HG03460 (cell line): ENCODE data around the gene PRSS21.

Source experiments
- ATAC-seq: cut with Tn5 transposase; IDR thresholded peaks from one replicate; pipeline ENCODE4 v1.9.1; 2021; ENCODE audit not compliant: unreplicated experiment

Gene PRSS21

DNA sequence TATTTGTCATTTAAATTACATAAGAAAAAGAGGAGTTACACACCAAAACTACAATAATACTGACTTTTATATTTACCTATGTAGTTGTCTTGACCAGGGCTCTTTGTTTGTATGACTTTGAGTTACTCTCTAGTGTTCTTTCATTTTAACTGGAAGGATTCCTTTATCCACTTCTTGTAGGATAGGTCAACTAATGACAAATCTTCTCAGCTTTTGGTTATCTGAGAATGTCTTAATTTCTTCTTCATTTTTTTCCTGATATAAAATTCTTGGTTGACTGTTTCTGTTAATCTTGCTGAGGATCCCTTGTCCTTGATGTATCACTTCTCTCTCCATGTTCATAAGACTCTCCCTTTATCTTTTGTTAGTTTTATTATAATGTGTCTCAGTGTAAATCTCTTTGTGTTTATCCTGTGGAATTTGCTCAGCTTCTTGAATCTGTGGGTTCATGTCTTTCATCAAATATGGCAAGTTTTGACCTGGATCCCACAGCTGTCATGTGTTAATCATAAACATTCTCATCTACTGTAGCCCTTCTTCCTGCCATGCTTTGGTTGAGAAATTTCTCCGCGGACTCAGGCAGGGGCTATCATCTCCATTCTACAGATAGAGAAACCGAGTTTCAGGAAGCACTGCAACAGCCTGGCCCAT lies 13.4 kb upstream of the PRSS21 start:
- ATAC-seq, result no peak

DNA sequence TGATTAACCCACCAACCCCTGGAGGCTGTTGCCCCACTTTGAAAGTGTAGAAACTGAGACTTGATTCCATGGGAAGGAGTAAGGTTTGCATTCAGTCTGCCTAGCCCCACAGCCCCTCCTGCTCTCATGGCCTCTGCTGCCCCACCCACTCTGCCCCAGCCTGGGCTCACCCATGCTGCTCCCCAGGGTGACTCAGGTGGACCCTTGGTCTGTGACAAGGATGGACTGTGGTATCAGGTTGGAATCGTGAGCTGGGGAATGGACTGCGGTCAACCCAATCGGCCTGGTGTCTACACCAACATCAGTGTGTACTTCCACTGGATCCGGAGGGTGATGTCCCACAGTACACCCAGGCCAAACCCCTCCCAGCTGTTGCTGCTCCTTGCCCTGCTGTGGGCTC lies 12.3 kb upstream of the PRSS21 start:
- ATAC-seq, result no peak

DNA sequence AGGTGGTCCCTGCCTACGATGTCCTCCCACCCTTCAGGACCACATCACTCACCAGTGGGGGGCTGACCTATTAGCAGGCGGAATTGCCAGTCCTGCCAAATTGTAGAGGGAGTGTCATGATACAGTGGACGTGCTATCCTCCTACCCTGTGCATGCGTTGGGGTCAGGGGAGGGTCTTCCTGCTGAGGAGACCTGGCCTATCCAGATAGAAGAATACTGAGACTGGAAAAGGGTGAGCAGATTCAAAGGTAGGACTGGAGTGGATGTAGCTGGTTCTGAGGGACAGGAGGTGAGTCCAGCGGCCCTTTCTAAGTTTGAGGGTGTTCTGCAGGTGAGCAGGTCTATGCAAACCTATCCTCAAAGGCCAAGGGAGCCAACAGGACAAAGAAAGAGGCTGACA lies 10.8 kb upstream of the PRSS21 start:
- ATAC-seq, result no peak

DNA sequence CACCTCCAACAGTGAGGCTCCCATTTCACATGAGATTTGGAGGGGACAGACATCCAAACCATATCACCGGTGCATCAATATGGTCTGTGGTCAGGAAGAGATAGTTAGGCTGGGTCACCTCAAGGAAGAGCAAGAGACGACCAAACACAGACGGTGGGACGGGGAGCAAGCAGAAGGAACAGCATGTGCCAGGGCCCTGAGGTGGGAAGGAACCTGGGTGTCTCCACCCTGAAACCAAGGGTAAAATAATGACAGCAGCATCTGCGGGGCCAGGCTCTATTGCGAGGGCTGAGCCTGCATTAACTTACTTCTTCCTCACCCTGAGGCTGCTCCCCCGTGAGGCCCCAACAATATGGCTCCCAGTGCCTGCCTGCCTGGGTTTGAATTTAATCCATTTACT lies 8.9 kb upstream of the PRSS21 start:
- no peak for ATAC-seq

DNA sequence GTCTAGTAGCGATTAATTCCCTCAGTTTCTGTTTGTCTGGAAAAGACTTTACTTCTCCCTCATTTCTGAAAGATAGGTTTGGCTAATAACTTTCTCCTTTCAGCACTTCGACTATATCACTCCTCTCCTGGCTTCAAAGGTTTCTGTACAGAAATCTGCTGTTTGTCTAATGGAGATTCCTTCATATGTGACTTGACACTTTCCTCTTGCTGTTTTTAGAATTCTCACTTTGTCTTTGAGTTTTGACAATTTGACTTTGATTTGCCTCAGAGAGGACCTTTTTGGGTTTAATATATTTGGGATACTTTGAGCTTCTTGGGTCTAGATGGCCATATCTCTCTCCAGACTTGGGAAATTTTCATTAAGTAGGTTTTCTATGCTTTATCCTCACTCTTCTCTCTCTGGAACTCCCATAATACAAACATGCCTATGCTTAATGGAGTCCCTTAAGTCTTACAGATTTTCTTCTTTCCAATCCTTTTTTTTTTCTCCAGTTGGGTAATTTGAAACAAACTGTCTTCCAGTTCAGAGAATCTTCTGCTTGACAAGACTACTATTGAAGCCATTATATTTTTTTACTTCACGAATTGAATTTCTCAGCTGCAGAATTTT lies 7.8 kb upstream of the PRSS21 start:
- ATAC-seq, result no peak

DNA sequence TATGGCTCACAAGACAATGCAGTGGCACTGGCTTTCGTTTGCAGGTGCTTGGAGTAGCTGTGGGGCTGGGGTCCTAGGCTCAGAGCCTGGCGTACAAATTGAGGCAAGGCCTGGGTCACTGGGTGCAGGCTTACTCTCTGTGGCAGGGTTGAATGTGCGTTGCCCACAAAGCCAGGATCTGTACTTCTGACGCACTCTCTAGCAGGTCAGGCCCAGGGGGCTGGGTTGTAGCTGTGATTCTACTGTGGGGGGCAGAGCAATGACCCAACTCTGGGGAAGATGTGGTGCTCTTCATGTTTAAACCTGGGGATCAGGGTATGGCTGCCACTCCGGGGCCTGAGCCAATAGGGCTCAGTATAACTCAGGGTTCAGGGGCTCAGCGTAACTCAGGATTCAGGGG lies 6.4 kb upstream of the PRSS21 start:
- no peak for ATAC-seq

DNA sequence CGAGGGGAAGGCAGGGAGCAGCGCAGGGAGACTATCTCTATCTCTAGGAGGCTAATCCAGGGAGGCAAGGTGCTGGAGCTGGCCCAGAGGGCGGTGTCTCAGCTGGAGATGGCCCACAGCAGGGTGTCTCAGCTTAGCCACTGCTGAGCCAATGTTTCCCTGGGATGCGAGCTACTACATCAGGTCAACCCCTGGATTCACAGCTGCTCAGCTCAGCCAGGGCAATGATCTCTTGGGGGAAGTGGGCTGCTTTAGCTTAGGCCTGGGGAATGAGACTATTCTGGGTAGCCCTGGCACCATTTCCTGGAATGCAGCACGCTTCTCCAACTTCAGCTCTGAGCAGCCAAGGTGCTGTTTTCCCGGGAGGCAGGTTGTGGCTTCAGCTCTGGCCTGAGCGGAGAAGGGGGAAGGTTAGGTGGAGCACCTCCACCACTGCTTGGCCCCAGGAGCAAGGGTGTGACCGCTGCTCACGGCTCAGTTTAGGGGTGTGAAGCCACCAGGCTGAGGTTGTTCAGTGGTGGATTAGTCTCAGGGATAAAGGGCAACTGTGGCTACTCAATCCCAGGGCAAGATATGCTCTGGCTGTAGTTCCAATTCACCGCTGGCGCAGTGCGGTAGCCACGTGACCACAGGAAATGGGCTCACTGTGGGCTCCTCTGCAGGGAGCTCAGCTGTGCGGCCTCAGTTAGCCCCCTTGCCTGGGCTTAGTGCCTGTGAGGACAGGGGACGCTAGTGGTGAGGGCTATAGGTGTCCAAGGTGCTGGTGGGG lies 5.2 kb upstream of the PRSS21 start:
- ATAC-seq, result no peak

DNA sequence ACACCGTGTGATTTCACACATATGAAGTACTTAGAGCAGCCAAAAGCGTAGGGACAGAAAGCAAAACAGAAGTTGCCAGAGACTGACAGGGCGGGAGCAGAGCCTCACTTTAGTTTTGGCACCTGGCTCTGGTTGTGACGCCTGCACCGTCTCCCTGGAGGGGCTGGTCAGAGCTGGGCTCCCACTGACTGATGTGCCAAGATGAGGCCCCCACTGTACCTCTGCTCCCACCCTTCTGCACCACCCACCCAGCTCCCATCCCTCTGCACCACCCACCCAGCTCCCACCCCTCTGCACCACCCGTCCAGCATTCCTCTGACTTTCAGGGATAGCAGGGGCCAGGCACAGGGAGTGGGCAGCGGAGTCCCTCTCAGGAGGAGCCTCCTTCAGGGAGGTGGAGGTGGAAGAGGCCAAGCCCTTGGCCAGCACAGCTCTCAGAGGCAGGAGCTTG lies 3.2 kb upstream of the PRSS21 start:
- ATAC-seq, result no peak

DNA sequence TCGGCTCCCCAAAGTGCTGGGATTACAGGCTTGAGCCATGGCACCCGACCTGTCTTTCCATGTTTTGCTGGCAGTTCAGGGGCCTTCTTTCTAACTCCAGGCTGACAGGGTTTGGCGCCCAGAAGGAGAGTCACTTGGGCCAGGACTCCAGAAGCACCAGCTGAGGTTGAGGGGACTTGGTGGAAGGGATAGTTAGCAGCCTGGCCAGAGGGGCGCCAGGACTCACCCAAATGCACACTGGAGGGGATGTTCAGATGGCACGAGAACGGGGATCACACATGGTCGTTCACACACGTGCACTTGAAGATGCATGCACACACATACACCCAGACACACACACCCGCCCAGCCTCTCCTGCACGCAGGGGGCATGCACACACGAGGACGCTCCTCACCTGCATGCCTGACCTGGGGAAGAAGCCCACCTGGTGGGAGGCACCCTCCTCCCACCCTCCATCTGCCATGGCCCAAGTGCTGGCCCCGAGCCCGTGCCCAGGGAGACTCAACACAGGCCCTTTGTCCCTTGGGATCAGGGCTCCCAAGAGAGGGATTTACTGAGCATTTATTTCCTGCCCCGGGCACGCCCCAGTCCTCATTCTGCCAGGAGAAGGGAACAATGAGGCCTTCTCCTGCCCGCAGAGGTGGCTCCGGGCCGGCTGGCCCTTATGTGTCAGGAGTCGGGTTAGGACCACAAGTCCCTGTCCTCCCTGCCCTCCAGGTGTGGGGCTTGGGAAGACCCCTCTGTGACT lies 2.3 kb upstream of the PRSS21 start:
- ATAC-seq, result no peak

DNA sequence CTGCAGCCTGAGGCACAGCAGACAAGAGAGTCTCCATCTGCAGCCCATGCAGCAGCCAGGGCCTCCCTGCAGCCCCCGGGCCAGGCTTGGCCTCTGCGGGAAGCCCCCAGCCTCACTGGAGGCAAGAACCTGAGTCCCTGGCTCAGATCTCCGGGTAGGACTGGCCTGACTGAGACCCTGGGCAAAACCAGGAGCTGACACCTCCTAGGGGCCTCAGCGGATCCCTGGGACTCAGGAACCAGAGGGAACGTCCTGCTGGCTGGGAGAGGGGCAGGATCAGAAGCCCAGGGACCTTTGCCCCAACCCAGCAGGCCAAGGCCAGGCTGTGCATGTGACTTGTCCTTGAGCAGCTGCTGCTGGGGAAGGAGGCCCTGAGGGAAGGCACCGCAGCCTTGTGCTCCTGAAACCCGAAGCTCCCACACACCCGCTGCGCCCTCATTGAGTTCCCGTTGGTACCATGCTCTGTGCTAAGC lies 1.7 kb upstream of the PRSS21 start:
- no peak for ATAC-seq

DNA sequence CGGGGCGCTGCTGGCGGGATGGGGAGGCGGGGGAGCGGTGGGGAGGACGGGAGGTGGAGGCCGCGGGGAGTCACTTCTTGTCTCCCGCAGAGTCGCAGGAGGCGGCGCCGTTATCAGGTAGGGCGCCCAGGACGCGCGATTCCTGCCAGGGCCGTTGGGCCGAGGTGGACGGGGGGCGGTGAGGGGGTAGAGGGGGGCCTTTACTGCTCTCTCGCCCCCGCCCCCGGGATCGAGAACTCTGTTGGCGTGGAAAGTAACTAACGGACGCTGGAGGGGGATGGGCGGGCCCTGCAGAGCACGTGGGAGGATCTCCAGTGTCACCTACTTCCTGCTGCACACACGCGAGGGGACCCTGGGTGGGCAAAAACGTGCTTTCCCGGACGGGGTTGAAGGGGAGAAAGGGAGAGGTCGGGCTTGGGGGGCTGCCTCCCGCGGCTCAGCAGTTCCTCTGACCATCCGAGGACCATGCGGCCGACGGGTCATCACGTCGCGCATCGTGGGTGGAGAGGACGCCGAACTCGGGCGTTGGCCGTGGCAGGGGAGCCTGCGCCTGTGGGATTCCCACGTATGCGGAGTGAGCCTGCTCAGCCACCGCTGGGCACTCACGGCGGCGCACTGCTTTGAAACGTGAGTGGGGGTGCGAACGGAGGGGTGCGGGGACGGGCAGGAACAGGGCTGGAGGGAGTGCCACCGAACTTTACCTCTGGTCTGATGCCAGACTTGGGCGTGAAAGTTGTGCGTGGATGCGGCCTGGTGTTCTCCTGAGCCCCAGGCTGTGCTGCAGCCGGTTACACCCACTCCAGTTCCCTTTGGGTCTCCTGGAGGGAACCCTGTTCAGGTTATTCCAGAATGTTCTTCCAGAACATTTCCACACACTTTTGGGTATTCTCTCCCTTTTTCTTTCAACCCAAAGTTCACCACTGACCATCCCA lies 569 bp downstream of the PRSS21 start:
- no peak for ATAC-seq

DNA sequence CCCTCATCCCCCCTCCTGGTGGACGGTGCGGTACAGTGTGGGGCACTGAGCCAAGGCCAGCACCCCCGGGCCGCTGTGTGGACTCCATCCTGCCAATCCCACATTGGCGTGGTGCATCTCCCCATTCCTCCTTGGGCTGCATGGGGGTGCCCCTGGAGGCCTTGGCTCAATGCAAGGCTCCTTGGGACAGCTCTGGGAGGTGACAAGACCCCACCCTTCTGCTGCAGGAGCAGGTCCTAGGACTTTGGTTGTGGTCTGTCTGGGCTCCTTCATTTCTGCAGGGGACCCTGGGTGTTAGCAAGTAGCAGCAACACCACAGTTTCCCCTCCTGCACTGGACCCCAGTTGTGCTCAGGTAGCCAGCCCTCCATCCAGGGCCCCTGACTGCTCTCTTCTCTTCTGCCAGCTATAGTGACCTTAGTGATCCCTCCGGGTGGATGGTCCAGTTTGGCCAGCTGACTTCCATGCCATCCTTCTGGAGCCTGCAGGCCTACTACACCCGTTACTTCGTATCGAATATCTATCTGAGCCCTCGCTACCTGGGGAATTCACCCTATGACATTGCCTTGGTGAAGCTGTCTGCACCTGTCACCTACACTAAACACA lies 1.3 kb downstream of the PRSS21 start:
- ATAC-seq, result no peak

DNA sequence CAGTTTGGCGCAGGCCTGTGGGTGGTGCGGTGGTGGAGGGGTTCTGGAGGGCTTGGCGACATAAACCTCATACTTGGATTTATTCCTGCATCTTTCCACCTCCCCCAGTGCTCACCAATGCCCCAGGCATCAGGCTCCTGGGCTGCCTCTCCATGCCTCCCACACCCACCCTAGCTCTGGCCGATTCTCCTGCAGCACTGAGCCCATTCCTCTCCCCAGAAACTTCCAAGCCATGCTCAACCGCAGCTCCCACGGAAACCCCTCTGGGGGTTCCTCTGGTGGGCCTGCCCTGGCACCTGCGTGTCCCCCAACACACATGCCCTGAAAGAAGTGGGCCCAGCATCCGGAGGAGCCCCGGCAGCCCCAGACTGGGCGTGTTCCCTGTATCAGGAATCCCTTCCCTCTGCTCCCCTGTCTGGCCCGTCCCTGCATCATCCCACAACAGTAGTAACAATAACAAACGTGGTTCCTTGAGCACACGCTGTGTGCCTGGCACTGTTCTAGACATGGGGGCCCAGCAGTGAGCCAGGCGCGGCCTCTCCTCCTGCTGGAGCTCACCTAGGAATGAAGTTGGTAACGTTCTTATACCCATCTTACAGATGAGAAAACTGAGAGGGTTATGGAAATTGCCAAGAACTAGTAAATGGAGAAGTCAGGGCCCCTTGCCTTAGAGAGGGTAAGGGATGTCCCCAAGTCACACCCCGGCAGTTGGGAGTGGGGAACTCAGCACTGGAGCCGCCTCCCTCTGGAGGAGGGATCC lies 2.3 kb downstream of the PRSS21 start:
- ATAC-seq, result no peak

DNA sequence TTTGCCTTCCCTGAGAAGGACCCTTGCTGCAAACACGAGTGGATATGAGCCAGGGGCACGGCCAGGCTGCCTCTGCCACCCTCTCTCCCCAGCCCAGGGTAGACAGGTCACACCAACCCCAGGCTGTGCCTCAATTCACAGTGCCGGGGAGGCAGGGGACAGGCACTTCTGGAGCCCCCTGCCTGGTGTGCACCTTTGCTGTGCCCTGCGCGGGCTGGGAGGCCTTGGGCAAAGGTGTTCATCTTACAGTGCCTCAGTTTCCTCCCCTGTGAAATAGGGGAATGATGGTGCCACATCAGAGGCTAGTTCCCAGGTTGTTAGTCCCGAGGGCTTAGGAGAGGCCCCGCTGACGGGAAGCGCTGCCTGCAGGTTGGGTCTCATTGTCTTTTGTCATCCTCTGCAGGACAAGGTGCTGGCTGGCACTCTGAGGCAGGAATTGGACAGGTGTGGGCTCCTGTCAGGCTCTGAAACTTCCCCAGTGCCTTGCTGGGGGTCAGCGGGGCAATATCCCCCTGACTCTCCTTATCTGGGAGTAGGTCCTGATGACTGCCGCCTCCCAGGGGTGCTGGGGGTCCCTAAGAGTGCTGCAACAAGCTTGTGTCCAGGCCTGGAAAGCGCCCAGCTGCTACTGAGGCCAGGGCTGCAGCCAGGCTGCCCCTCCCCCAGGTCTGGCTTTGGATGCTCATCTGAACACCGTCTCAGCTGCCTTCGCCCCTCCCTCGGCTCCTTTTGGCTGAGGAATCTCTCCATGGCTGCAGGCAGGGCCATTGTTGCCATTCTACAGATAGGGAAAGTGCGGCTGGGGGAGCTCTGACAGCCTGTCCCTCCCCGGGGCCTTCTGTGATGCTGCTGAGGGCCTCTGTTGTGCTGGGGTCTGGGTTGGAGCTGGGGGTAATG lies 3.1 kb downstream of the PRSS21 start:
- no peak for ATAC-seq

DNA sequence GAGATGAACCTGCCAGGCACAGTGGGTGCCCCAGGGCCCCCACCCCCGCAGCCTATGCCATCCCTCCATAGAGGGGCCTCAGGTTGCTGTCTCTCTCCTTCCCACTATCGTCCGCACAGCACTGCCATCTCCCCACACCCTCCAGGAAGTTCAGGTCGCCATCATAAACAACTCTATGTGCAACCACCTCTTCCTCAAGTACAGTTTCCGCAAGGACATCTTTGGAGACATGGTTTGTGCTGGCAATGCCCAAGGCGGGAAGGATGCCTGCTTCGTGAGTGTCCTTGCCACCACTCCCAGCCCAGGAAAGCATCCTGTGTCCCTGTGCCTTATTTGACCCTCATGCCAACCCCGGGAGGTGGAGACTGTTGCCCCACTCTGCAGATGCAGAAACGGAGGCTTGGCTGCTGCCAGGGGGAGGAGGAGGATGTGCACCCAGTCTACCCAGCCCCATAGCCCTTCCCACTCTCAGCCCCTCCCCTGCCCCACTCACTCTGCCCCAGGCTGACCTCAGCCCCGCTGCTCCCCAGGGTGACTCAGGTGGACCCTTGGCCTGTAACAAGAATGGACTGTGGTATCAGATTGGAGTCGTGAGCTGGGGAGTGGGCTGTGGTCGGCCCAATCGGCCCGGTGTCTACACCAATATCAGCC lies 3.9 kb downstream of the PRSS21 start:
- ATAC-seq, result no peak

DNA sequence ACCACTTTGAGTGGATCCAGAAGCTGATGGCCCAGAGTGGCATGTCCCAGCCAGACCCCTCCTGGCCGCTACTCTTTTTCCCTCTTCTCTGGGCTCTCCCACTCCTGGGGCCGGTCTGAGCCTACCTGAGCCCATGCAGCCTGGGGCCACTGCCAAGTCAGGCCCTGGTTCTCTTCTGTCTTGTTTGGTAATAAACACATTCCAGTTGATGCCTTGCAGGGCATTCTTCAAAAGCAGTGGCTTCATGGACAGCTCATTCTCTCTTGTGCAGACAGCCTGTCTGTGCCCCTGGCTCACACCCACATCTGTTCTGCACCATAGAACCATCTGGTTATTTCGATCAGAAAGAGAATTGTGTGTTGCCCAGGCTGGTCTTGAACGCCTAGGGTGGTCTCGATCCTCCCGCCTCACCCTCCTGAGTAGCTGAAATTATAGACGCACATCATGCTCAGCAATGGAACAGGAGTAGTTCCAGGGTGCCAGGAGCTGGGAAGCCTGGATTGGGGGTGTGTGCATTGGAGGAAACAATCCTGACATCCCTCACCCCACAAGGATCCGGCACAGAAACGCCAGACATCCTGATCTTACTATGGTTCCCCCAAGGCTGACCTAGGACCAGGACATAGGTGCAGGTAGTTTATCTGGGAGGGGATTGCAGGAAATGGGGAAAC lies 4.6 kb downstream of the PRSS21 start:
- no peak for ATAC-seq

DNA sequence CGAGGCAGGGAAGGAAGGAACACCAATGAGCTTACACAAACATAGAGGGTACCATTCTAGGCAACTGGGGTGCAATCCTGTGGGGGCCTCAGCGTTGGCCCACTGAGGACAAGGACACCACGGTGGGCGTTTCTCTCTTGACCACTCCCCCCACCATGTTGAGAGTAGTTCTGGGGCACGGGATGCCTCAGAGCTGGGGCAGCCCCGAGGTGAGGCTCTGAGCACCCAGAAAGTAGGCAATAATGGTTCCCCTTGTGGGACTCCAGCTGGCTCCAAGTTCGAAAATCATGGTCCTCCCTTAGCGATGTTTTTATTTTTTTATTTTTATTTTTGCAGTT lies 5.1 kb downstream of the PRSS21 start:
- ATAC-seq, result no peak
